Measurements from ENCODE around the gene TMEM165. TPM values are rescaled to one million over a fixed set of nuclear protein-coding genes. Genes with fewer than 3 reads are reported as not detected.

TMEM165 gene
- total RNA-seq, 1 experiment from 2014 or later = 148 TPM

DNA sequence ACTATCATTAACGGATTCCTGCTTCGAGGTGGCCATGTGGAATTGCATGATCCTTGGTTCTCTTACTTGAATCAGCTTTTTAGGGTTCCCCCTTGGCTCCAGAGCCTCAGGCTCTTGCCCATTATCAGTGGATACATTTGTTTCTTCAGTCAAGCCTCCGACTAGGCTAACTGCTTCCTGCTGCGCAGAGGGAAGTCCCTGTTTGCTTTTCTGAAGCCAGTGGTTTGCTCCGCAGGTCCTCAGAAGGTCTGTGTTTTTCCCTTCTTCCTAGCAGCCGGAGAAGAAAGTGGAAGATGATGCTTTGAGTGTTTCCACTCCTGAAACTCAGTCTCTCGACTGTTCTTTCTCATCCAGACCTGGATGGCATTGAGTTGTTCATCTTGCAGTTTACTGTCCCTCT lies 29.1 kb upstream of the TMEM165 start:
- H3K27me3 ChIP-seq (ENCODE audit: low read length) = no peaks in the 10 kb centered on the region
- no peaks in the 10 kb centered on the region for H4K20me1 ChIP-seq (ENCODE audit: low read length)
- no peaks in the 10 kb centered on the region for H3F3A ChIP-seq (ENCODE audit: low read length, unreplicated experiment)
- no peak overlapping the region for H2AFZ ChIP-seq (ENCODE audit: low read length)
- no peak for ATAC-seq
- BruUV-seq (replicated peaks) = no TSS peak
- H3K27ac ChIP-seq (ENCODE audit: low read length) = no peak overlapping the region
- 0 out of 2 replicates have a peak, but pooled peaks cover 6% of the 10 kb centered on the region for H3K36me3 ChIP-seq (ENCODE audit: low read depth, low read length)
- H3K9me2 ChIP-seq (replicated peaks; ENCODE audit: low read length) = no peaks in the 10 kb centered on the region
- H3K79me2 ChIP-seq (ENCODE audit: low read length) = no peaks in the 10 kb centered on the region
- intact Hi-C loops (cut with micrococcal nuclease) = no loop called here
- H3K9me3 ChIP-seq (ENCODE audit: low read length) = no peaks in the 10 kb centered on the region
- ChIA-PET CTCF (no interaction called here), POLR2A (ENCODE audit: unreplicated experiment) (no interaction called here)
- TF ChIP-seq EZH2 (IDR thresholded peaks at IDR 0.05; ENCODE audit: low read length, unreplicated experiment) (no peak), EZH2phosphoT487 (IDR thresholded peaks at IDR 0.05; ENCODE audit: borderline replicate concordance, low read length) (no peak)
- TF ChIP-seq, protein P1, sequence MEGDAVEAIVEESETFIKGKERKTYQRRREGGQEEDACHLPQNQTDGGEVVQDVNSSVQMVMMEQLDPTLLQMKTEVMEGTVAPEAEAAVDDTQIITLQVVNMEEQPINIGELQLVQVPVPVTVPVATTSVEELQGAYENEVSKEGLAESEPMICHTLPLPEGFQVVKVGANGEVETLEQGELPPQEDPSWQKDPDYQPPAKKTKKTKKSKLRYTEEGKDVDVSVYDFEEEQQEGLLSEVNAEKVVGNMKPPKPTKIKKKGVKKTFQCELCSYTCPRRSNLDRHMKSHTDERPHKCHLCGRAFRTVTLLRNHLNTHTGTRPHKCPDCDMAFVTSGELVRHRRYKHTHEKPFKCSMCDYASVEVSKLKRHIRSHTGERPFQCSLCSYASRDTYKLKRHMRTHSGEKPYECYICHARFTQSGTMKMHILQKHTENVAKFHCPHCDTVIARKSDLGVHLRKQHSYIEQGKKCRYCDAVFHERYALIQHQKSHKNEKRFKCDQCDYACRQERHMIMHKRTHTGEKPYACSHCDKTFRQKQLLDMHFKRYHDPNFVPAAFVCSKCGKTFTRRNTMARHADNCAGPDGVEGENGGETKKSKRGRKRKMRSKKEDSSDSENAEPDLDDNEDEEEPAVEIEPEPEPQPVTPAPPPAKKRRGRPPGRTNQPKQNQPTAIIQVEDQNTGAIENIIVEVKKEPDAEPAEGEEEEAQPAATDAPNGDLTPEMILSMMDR (conservative IDR thresholded peaks at IDR 0.05; ENCODE audit: low read depth, low read length) = no peak
- no peak overlapping the region for H3K4me2 ChIP-seq (ENCODE audit: low read length)
- H3K4me1 ChIP-seq (ENCODE audit: insufficient read depth, low read length) = peaks cover 3% of the 10 kb centered on the region
- H3K9ac ChIP-seq (ENCODE audit: low read length) = no peak overlapping the region
- DNase-seq = no peak
- H3K4me3 ChIP-seq (ENCODE audit: low read length) = no peak overlapping the region

DNA sequence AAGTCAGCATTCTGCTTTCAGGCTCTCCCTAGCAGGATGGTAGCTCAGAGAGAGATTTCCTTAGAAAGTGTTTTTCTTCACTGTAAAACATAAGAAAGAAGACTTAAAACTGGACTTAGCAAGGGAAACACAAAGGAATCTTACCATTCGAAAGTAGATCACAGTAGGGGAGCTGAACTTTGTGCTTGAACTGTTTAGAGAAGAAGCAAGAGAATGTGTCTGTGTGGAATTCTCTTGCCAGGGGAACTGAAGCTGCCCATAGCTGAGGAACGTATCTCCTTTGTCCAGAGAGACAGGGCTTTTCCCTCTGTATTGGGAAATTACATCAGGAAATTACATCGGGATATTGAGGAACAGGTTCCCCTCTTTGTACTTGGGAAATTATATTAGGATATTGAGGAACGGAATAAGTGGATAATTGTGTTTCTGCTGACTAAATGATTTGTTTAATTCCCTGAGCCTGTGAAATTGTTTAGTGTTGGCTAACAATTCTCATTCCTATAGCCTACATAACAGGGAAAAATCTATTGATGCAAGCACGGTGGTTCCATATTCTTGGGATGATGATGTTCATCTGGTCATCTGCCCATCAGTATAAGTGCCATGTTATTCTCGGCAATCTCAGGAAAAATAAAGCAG lies 28.6 kb upstream of the TMEM165 start:
- CTCF ChIA-PET = no interaction called here
- no peaks in the 10 kb centered on the region for H3F3A ChIP-seq (ENCODE audit: low read length, unreplicated experiment)
- ATAC-seq (no peak), DNase-seq (no peak)
- intact Hi-C loops (cut with micrococcal nuclease) = no loop called here
- H3K79me2 ChIP-seq (ENCODE audit: low read length) = no peaks in the 10 kb centered on the region
- H3K36me3 ChIP-seq (ENCODE audit: low read depth, low read length) = 0 out of 2 replicates have a peak, but pooled peaks cover 6% of the 10 kb centered on the region
- no peak overlapping the region for H3K27ac ChIP-seq (ENCODE audit: low read length)
- POLR2A ChIA-PET (ENCODE audit: unreplicated experiment) = no interaction called here
- no peaks in the 10 kb centered on the region for H3K9me3 ChIP-seq (ENCODE audit: low read length)
- no peak overlapping the region for H2AFZ ChIP-seq (ENCODE audit: low read length)
- no peak overlapping the region for H3K9ac ChIP-seq (ENCODE audit: low read length)
- H4K20me1 ChIP-seq (ENCODE audit: low read length) = no peaks in the 10 kb centered on the region
- H3K4me1 ChIP-seq (ENCODE audit: insufficient read depth, low read length) = no peaks in the 10 kb centered on the region
- H3K4me2 ChIP-seq (ENCODE audit: low read length) = no peak overlapping the region
- no peaks in the 10 kb centered on the region for H3K27me3 ChIP-seq (ENCODE audit: low read length)
- no peaks in the 10 kb centered on the region for H3K9me2 ChIP-seq (replicated peaks; ENCODE audit: low read length)
- TF ChIP-seq EZH2 (IDR thresholded peaks at IDR 0.05; ENCODE audit: low read length, unreplicated experiment) (no peak), EZH2phosphoT487 (IDR thresholded peaks at IDR 0.05; ENCODE audit: borderline replicate concordance, low read length) (no peak)
- TF ChIP-seq, protein P1 (conservative IDR thresholded peaks at IDR 0.05; ENCODE audit: low read depth, low read length) = no peak
- no TSS peak for BruUV-seq (replicated peaks)
- H3K4me3 ChIP-seq (ENCODE audit: low read length) = no peak overlapping the region

DNA sequence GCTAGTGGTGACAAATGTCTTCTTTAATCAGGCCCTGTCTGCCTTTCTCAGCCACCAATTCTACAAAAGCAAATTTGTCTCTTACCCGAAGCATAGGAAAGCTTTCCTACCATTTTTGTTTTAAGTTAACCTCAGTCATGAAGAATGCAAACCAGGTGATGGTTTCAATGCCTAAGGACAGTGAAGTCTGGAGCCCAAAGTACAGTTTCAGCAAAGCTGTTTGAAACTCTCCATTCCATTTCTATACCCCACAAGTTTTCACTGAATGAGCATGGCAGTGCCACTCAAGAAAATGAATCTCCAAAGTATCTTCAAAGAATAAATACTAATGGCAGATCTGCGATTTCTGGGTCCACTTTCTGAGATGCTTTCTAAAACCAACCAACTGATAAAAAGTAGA lies 25.8 kb upstream of the TMEM165 start:
- Histone ChIP-seq H3K79me2 (ENCODE audit: low read length) (no peaks in the 10 kb centered on the region), H3F3A (ENCODE audit: low read length, unreplicated experiment) (no peaks in the 10 kb centered on the region), H2AFZ (ENCODE audit: low read length) (no peak overlapping the region), H3K9ac (ENCODE audit: low read length) (no peak overlapping the region), H3K4me1 (ENCODE audit: insufficient read depth, low read length) (no peaks in the 10 kb centered on the region), H3K27ac (ENCODE audit: low read length) (no peak overlapping the region), H3K9me2 (replicated peaks; ENCODE audit: low read length) (no peaks in the 10 kb centered on the region), H3K4me3 (ENCODE audit: low read length) (no peak overlapping the region), H4K20me1 (ENCODE audit: low read length) (no peaks in the 10 kb centered on the region), H3K36me3 (ENCODE audit: low read depth, low read length) (0 out of 2 replicates have a peak, but pooled peaks cover 6% of the 10 kb centered on the region), H3K4me2 (ENCODE audit: low read length) (no peak overlapping the region), H3K9me3 (ENCODE audit: low read length) (no peaks in the 10 kb centered on the region), H3K27me3 (ENCODE audit: low read length) (no peaks in the 10 kb centered on the region)
- POLR2A ChIA-PET (ENCODE audit: unreplicated experiment) = no interaction called here
- BruUV-seq (replicated peaks) = no TSS peak
- TF ChIP-seq EZH2 (IDR thresholded peaks at IDR 0.05; ENCODE audit: low read length, unreplicated experiment) (no peak), EZH2phosphoT487 (IDR thresholded peaks at IDR 0.05; ENCODE audit: borderline replicate concordance, low read length) (no peak)
- TF ChIP-seq, protein P1 (conservative IDR thresholded peaks at IDR 0.05; ENCODE audit: low read depth, low read length) = no peak
- intact Hi-C loops (cut with micrococcal nuclease) = no loop called here
- CTCF ChIA-PET = interaction anchor here (0.7 kb wide), 1 partner anchor 197 kb away, joined by 4 read pairs; no protein-coding TSS in a partner anchor
- ATAC-seq (no peak), DNase-seq (no peak)

All from PC-3 (cell line).